Inflammatory macrophage treated with lipopolysaccharide for 4 hours (primary cell): Measurements from ENCODE around the gene SLC35A5.

ENCODE experiments used
- DNase-seq: peaks from one replicate; pipeline ENCODE4 v3.0.0-alpha.2; 2020

SLC35A5 gene

DNA sequence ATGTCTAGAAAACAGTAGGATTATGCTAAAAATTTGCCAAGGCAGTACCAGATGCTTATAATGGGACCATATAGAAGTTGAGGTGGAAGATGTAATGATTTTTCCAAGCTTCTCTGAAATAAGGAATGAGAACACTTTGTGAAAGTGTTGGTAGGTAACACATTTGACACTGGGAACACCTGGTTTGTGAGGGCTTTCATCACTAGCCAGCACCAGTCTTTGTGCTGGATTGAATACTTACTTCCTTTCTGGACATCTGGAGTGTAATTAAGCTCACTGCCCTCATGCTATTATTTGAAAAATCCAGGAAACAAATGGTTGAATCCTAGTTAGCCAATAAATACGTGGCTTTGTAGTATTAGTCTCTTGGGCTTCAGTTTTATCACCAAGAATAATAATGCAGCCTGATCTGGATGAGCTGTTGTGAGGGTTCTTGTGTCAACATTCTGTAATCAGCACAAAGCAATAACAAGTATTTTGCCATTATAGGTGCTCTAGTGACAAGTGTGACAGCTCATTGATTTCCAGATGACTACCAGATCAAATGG, 66.1 kb downstream of the SLC35A5 start:
- no peak for DNase-seq

DNA sequence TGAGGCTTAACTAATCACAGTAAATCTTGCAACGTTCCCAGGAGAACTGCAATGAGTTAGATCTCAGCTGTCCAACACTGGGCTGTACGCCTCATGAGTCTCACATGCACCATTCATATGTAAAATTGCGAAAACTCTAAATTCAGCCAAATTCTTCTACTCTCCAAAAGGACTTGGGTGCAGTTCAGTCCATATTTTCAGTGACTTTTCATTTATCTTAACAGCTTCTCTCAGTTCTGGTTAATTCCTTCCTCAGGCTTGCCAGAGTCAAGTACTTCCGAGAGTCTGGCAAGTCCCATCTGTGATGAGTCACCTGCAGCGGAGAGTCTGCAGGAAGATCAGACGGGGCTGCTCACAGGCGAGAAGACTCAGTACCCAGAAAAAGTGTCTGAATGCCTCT, 67.6 kb downstream of the SLC35A5 start:
- DNase-seq = peak; percentile 53

DNA sequence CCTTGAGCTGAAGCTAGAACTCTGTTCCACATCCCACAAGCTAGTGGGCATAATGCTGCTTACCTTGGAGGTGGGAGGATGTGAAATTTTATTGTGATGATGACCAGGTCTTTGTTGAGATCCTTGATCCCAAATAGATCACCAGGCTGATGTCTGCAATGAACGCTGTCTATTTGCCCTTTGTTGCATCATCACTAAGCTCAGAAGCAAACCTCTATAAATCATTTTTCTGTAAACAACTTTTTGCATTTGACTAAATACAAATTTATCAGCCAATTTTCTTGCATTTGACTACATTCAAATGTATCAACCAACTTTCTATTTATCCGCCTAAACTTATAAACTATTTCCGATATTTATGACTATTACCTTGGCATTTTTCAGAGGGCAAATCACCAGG, 69.4 kb downstream of the SLC35A5 start:
- no peak for DNase-seq

DNA sequence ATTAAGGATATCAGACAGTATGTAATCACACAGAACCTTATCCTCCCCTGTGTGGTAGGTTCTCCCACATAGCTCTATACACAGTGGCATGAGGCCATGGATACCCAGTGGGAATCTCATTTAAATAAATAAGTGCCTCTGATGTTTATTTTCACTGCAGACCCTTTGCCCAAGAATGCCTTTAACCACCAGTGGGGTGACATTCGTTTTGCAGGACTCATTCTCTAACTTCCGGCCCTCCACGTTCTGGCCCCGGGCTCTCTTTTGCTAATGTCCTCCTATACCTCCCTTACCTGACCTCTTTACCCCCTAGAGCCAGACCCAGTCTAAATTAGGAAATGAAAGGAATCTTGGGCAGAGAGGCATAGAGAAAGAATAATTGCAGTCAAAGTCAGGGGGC, 70.8 kb downstream of the SLC35A5 start:
- no peak for DNase-seq

DNA sequence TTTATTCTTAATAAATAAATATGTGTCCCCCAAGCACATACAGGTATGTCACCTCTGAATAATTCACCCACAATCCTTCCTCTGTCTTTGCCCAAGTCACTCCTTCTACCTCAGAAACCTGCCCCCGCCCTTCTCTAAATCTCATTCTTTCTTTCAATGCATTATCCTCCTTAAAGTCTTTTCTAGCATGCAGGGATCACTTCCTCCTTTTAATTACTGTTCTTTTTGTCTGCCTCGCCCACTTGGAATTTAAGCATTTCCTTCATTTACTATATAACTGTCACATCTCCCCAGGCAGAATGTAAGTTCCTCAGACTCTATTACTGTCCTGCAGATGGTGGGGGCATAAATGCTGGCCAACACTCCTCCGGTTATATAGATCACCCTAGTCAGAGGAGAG, 71.3 kb downstream of the SLC35A5 start:
- peak; percentile 60 for DNase-seq

DNA sequence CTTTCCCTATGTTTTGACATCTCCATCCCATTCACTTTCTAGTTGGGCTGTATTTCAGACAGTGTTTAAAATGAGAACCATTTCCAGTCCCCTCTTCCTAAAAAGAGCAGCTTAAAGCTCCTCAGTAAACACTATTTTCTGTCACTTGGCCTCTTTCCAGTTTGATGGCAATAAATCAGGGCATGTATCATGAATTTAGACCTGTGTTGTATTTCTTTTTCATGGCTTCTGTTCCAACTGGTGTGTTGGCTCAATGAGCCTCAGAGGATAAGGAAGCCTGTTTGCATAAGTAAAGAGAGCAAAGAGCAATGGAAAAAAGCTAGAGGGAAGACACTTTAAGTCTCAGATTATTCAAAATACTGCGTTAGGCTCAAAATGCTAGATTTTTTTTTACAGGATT, 71.9 kb downstream of the SLC35A5 start:
- DNase-seq = no peak

DNA sequence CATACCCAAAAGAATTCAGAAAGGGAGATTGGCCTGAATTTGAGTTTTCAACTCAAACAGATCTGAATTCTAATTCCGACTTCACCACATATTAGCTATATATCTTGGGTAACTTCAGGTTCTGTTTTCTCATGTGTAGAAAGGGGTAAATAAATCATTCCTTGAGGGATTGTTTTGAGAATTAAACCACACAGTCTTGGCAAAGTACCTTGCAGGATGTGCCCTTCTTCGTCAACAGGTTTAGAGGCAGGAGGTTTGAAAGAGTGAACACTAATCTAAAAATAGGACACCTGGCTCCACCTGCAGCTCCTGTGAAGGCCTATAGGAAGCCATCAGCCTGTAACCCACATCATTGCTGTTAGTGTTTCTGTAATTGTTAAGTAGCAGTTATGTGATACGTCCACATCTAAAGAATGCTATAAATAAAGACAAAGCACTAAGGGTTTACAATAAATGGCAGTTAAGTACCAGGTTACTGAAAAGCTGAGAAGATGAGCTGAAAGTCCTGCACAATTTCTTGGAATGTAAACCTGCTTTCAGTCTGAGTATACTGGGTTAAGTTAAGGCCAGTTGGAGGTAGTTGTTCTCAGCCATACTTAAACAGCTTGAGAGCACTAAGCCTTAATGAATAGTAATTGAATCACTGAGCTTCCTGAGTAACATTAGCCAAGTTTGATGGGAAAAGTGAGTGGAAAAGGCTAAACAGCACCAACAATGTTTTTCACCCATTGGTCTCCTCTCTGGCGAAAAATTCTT, 73.1 kb downstream of the SLC35A5 start:
- DNase-seq = no peak
